Body of pancreas (tissue), 4 donors: ENCODE measurements around the gene G3BP1.

ENCODE experiments used
- CTCF ChIP-seq, 7 experiments: fragments of 450-650 bp in 4 of 7; fragments of 200-600 bp in 3 of 7; sonication (generic) in 3 of 7; IDR thresholded peaks; one replicate each; pipeline ENCODE4 v1.5.1; 2016 to 2019; ENCODE audit warnings: antibody characterized with exemption in 7 of 7
- POLR2A ChIP-seq, 3 donors: fragments of 450-650 bp; IDR thresholded peaks; one replicate each; pipeline ENCODE4 v1.6.1; 2016; ENCODE audit warnings: antibody characterized with exemption in 3 of 3, mild to moderate bottlenecking in 2 of 3

DNA sequence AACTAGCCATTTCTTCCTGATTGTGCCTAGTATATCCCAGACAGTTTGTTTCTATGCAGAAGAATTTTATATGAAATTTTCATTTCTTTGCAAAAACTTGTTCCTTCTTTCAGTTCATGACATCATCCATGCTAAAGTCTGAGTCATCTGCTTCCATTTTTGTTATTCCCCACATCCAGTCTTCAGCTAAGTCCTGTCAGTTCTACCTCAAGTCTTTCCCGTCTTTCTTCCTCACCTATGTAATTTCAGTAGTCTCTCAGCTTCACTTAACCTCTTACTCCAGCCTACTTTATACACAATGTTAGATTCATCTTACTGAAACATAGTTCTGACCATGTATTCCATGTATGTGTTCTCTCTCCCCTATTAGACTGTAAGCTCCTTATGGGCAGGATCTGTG lies 39.1 kb downstream of the G3BP1 start:
- TF ChIP-seq CTCF (IDR thresholded peaks at IDR 0.05), result no peak
- TF ChIP-seq POLR2A (IDR thresholded peaks at IDR 0.05), result no peak
